NCI-H446 (cell line): ENCODE data around the gene DENND5B.
"Not testable (repeated sequence)": the region's sequence is repeated elsewhere in the genome, so short reads cannot be mapped to it uniquely, and the experiment has no call there.

Experiments
- DNase-seq, 2 experiments: peaks; one replicate each; lab custom pipeline; 2025; lab: John Stamatoyannopoulos, UW

The DENND5B gene

GRCh38 chr12:31591380-31591901, 505 bp upstream of the DENND5B start:
- DNase-seq, result no peak

GRCh38 chr12:31589904-31590641, 863 bp downstream of the DENND5B start:
- DNase-seq, result peak; percentile 10 to 47

GRCh38 chr12:31589598-31589903, 1.4 kb downstream of the DENND5B start:
- peak in 1 of 2 experiments; percentile 36 for DNase-seq

DNA sequence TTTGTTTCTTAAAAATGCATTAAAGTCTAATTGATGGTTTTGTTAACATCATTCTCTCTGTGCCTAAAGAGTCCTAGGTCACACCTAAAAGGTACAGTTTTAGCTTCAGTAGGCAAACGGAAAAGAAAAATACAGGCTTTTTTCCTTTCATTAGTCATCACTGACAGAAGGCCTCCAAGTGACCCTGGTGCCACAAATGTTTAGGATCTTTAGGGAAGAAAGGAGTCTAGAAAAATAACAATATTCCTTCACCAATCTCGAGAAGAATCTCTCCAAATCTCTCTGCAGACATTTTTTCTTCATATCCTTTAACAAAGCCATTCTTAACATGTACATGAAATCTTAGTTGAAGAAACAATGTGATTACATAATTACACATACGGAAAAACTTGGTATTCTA, 2.0 kb downstream of the DENND5B start:
- DNase-seq, result no peak

- no peak for DNase-seq
Observed at GRCh38 chr12:31586728-31587127, 4.2 kb downstream of the DENND5B start.

DNA sequence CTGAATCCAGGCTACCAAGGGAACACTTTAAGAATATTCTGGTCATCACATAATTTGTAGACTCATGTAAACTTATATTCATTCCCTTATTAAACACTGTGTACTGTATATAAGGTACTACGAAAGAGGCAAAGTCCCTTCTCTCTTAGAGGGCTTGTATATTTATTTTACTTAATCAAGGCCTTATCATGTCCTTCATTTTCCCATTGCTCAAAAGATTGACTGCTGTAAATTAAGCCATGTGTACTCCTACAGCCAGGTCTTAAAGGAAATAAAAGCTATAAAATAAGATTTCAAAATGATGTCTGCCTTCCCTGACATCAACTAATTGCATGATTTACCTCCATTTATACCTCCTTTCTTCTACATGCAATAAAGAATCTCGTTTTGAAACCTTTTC, 5.0 kb downstream of the DENND5B start:
- no peak for DNase-seq

DNA sequence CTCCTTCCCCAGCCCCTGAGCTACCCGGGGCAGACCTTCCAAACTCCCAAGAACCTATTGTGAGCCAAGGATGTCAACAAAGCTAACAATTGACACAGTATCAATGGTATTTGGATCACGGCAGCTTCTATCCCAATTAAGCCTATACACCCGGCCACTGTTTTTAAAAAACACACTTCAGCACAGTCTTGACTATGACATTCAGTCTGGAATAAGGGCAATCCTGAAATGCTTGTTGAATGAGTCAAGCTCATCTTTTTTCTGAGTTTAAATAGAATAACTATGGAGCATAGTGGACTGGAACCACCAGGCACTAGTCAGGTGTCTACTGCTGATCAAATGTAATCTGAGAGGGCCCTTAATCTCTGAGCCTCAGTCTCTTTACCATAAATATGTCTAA, 5.7 kb downstream of the DENND5B start:
- DNase-seq, result no peak

DNA sequence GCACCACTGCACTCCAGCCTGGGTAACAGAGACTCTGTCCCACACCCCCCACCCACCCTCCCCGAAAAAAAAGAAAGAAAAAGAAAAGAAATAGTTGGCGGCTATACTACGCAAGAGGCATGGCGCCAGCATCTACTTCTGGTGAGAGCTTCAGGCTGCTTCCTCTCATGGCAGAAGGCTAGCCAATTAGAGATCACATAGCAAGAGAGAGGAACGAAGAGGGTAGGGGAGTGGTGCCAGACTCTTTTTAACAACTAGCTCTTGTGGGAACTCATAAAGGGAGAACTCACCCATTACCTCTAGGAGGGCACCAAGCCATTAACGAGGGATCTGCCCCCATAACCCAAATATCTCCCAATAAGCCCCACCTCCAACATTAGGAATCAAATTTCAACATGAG, 6.2 kb downstream of the DENND5B start:
- peak; percentile 21 to 75 for DNase-seq

GRCh38 chr12:31583878-31584277, 7.1 kb downstream of the DENND5B start:
- DNase-seq, result no peak

GRCh38 chr12:31582155-31582554, 8.8 kb downstream of the DENND5B start:
- no peak for DNase-seq

- DNase-seq, result peak; percentile 72 to 86
Observed at GRCh38 chr12:31578632-31579031, 12.3 kb downstream of the DENND5B start.

DNA sequence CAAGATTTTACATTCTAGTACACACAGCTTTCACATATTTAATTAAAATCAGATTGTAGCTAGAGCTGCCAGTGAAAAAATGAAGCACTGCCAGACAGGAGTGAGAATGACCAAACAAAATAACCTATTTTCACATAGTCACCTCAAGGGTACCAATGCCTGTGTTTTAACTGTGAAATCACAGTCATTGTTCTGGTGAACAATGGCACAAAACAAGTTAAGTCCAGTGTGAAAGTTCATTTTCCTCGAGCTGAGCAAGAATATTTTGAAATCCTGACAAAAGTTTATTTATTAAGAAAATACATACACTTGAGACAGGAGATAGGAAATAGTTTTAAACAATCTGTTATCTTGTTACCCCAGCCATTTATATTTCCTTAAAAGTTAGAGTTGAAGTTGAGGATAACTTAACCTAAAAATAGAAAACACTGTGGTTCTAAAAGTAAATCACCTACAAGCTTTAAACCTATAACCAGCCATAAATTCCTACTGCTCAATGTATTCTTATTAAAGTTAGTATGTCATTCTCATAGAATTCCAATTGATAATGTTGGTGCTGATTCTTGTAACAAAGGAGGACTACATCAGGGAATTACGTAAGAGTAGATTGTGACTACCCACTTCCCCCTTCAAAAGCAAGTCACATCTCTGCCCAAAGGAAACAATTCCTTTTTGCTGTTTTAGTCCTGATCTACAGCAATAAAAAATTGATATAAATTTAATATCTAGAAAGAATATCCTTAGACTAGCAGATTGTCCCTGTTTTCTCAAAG, 15.9 kb downstream of the DENND5B start:
- DNase-seq, result no peak

DNA sequence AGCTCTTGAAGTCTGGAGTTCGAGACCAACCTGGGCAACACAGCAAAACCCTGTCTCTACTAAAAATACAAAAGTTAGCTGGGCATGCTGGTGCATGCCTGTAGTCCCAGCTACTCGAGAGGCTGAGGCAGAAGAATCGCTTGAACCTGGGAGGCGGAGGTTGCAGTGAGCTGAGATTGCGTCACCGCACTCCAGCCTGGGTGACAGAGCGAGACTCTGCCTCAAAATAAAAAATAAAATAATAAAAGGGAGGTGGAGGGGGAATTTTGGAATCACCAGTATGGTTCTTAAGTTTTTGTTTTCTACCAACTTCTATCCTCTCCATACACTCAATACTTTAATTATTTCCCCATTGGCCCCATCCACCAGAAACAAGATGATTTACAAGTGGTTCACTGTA, 16.6 kb downstream of the DENND5B start:
- not testable (repeated sequence) for DNase-seq

DNA sequence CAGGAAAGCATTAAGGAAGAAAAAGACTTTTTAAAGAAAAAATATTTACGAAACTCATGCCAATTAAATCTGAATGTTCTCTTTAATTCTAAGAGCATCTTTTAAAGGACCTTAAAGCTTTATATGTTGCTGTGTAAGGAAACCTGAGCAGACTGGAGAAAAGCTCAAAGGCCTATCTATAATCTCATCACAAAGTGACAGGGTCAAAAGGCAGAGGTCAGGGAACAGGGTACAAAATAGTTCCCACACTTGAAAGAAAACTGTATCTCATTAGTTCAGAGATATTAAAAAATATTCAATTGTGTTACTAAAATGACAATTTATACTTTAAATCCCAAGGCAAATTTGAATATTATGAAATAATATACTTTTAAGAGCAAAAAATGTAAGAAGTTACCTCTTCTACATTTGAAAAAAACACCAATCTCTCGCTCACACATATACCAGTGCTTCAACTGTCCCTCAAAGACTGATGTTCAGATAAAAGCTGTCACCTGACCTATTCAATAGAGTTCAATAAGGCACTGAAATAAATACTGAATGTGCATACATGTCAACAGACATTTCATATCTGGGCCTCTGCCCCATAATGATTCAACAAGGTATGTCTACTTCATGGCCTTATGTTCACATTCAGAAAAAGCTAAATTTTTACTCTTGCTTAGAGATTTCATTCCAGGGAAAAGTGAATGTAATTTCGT, 17.9 kb downstream of the DENND5B start:
- DNase-seq, result no peak

- DNase-seq, result no peak
Observed at GRCh38 chr12:31570880-31571279, 20.1 kb downstream of the DENND5B start.

DNA sequence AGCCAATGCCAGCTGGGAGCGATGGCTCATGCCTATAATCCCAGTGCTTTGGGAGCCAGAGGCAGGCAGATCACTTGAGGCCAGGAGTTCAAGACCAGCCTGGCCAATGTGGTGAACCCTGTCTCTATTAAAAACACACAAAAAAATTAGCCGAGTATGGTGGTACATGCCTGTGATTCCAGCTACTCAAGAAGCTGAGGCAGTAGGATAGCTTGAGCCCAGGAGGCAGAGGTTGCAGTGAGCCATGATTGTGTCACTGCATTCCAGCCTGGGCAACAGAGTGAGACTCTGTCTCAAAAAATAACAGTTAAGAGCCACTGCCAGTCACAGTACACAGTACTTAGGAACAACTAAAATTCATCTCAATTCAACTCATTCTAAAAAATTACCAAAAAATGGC, 21.4 kb downstream of the DENND5B start:
- not testable (repeated sequence) for DNase-seq

DNA sequence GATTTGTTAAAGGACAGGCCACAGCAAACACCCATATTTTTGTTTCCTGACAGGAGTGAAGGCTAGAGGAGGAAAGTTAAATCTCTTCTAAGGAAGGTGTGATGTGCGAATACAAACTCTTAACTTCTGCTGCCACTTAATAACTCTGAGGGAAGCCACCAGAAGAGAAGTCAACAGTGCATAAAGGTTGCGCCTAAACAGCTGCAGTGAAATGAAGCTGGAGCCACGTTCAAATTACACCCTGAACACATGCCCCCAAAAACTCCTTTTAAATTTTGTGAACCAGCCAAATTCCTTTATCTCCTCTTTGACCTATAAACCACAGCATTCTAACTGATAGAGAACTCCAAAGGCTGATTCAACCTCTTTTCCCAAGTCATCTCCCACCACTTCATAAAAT, 22.4 kb downstream of the DENND5B start:
- no peak for DNase-seq

GRCh38 chr12:31567029-31567428, 23.9 kb downstream of the DENND5B start:
- DNase-seq, result no peak

DNA sequence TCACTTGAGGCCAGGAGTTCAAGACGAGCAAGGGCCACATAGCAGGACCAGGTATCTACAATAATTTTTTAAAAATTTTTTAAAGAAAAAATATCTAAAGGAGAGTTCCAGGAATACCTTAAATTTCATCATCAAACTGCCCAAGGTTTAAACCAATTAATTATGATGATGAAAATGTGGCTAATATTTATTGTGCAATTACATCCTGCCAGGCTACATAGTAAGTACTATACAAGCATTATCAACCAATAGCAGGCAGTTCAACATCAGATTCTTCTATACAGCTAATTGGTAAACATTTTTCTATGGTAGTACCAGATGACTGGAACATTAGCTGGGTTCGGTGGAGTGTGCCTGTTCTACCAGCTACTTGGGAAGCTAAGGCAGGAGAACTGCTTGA, 24.4 kb downstream of the DENND5B start:
- no peak for DNase-seq

GRCh38 chr12:31562594-31563328, 28.2 kb downstream of the DENND5B start:
- DNase-seq, result no peak

DNA sequence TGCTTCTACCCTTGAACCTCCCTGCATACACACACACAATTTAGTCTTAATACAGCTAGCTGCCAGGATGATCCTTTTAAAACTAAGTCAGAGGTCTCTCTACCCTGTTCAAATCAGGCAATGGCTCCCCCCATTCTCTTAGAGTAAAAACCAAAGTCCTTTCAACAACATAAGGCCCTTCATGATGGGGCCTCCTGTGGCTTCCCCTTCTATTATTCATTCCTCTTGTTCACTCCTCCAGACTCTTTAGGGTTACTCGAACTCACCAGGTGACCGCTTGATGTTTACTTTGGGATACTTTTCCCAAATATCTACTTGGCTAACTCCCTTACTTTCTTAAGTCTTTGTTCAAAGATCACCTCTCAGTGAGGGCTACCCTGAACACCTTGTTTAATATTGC, 30.4 kb downstream of the DENND5B start:
- DNase-seq, result no peak

DNA sequence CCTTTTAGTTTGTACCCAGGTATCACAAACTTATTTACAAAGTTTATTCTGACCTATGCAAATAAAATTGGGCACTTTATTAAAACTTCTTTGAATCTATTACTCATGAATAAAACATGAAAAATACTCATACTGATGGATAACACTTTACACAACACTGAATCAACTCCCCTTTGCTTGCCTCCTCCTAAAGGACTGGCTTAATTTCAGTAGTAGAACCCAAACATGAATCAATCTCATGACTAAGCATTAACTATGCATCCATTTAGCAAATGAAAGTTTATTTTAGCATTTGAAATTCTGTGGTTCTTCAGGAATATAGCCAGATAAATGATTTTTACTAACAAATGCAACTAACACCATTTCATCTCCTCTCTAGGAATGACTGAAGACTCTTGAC, 32.4 kb downstream of the DENND5B start:
- DNase-seq, result no peak
